Endothelial cell (in vitro differentiated cells): ENCODE data around the gene BAZ1B. TPM values are rescaled to one million over a fixed set of nuclear protein-coding genes. Genes with fewer than 3 reads are reported as not detected.

Source experiments
- DNase-seq: peaks from one replicate; pipeline ENCODE4 v3.0.0; 2021; ENCODE audit warnings: low spot score
- H3K27ac Mint-ChIP-seq: one replicate; pipeline ENCODE4 v1.8.0; 2021; ENCODE audit warnings: mixed read lengths, inconsistent platforms; ENCODE audit not compliant: unreplicated experiment
- H3K27me3 Mint-ChIP-seq: one replicate; pipeline ENCODE4 v1.8.0; 2021; ENCODE audit warnings: mild to moderate bottlenecking, moderate library complexity, mixed read lengths, inconsistent platforms; ENCODE audit not compliant: unreplicated experiment
- H3K36me3 Mint-ChIP-seq: one replicate; pipeline ENCODE4 v1.8.0; 2021; ENCODE audit warnings: mild to moderate bottlenecking, low read depth, mixed read lengths, inconsistent platforms; ENCODE audit not compliant: unreplicated experiment
- H3K4me1 Mint-ChIP-seq: one replicate; pipeline ENCODE4 v1.8.0; 2021; ENCODE audit warnings: mild to moderate bottlenecking, mixed read lengths, inconsistent platforms; ENCODE audit not compliant: unreplicated experiment
- H3K4me3 Mint-ChIP-seq: one replicate; pipeline ENCODE4 v1.8.0; 2021; ENCODE audit warnings: mild to moderate bottlenecking, mixed read lengths, inconsistent platforms; ENCODE audit not compliant: unreplicated experiment
- H3K9me3 Mint-ChIP-seq: one replicate; pipeline ENCODE4 v1.8.0; 2021; ENCODE audit warnings: mixed read lengths, inconsistent platforms; ENCODE audit not compliant: unreplicated experiment
- total RNA-seq: library from RNA; stranded (reverse); fragmentation: NEBNext Ultra II Directional; extraction: Animal tissue kit (Norgen Biotek cat#: 25700); gene quantifications from one replicate; pipeline ENCODE4 v1.2.1, GENCODE V29; 2021; ENCODE audit not compliant: unreplicated experiment
- TF ChIP-seq, protein P1 (sequence below): fragments of 200-600 bp; sonication (generic); IDR thresholded peaks from one replicate; pipeline ENCODE4 v1.5.0; 2021; ENCODE audit warnings: antibody characterized with exemption; ENCODE audit not compliant: unreplicated experiment

The BAZ1B gene
- total RNA-seq, 1 donor from 2014 or later: 56.5 TPM

DNA sequence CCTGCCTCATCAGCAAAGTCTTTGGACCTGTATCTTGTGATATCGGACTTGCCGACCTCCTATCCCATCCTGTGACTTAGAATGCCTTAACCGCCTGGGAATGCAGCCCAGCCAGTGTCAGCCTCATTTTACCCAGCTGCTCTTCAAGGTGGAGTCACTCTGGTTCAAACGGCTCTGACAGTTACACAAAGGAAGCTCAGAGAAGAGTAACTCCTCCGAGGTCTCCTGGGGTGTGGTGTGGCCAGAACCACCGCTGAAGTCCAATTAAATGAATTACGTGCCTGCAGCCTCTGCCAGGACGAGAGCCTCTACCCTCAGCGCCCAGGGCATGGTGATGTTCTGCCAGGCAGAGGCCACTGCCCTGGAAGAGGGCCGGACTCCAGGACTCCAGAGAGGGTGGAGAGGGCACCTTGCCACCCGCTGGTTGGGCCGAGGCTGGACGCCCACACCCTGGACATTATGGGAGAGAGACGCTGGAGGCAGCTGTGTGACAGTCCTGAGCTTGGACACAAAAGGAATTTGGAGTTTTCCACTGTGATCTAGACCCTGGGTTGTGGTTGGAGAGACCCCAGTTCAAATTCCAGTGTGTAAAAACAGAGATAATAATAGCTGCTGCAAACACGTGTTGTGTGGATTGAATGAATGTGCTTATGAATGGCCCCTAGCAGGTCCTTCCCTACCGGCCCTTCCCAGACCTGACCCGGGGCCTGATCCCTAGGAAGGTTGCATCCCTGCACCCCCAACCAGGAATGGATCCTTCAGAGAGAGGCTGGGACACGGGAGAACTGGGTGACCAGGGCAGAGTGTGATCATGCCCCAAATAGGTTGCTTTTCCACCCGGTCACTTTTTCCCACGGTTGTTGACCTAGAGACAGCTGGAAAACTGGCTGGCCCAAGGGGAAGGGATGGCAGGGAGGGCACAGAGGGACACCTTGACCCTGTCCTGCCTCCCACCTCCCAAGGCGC is 126.3 kb downstream of the BAZ1B start:
- Mint-ChIP-seq H3K4me3 (no peak overlapping the region), H3K27ac (no peak overlapping the region), H3K27me3 (peaks cover 3% of the 10 kb centered on the region), H3K36me3 (peaks cover 3% of the 10 kb centered on the region), H3K9me3 (no peaks in the 10 kb centered on the region), H3K4me1 (peaks cover 3% of the 10 kb centered on the region)
- TF ChIP-seq, protein P1, sequence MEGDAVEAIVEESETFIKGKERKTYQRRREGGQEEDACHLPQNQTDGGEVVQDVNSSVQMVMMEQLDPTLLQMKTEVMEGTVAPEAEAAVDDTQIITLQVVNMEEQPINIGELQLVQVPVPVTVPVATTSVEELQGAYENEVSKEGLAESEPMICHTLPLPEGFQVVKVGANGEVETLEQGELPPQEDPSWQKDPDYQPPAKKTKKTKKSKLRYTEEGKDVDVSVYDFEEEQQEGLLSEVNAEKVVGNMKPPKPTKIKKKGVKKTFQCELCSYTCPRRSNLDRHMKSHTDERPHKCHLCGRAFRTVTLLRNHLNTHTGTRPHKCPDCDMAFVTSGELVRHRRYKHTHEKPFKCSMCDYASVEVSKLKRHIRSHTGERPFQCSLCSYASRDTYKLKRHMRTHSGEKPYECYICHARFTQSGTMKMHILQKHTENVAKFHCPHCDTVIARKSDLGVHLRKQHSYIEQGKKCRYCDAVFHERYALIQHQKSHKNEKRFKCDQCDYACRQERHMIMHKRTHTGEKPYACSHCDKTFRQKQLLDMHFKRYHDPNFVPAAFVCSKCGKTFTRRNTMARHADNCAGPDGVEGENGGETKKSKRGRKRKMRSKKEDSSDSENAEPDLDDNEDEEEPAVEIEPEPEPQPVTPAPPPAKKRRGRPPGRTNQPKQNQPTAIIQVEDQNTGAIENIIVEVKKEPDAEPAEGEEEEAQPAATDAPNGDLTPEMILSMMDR: no peak
- no peak for DNase-seq

DNA sequence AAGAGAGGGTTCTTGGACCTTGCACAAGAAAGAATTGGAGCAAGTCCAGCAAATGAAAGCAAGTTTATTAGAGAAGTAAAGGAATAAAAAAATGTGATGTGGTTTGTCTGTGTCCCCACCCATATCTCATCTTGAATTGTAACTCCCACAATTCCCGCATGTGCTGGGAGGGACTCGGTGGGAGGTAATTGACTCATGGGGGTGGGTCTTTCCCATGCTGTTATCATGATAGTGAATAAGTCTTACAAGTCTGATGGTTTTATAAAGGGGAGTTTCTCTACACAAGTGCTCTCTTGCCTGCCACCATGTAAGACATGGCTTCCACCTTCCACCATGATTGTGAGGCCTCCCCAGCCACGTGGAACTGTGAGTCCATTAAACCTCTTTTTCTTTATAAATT is 127.7 kb downstream of the BAZ1B start:
- Mint-ChIP-seq H3K27me3 (peaks cover 3% of the 10 kb centered on the region), H3K9me3 (no peaks in the 10 kb centered on the region), H3K36me3 (peaks cover 3% of the 10 kb centered on the region), H3K4me3 (no peak overlapping the region), H3K27ac (no peak overlapping the region), H3K4me1 (peaks cover 3% of the 10 kb centered on the region)
- DNase-seq: no peak
- TF ChIP-seq, protein P1: no peak

DNA sequence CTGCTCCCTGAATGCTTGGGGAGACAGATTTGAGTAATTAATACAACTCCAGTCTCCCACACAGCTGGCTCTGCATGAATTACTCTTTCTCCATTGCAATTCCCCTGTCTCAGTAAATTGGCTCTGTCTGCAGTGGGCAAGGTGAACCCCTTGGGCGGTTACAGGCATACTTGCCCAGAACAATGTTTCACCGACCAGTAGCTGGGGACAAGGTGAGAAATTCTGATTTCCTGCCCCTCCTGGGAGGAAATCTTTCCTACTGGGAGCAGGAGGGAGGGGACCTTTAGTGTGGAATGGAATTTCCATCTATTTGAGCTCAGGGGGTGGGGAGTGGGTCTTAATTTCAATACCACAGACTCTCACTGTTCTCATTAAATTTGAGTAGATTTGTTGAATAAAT is 130.7 kb downstream of the BAZ1B start:
- Mint-ChIP-seq H3K27me3 (peaks cover 3% of the 10 kb centered on the region), H3K36me3 (peaks cover 12% of the 10 kb centered on the region), H3K27ac (no peak overlapping the region), H3K9me3 (peaks cover 4% of the 10 kb centered on the region), H3K4me3 (no peak overlapping the region), H3K4me1 (no peaks in the 10 kb centered on the region)
- TF ChIP-seq, protein P1: no peak
- DNase-seq: no peak

Other genes starting within 250 kb of the BAZ1B start
- gene NSUN5, start 213.5 kb downstream of the BAZ1B start, total RNA-seq: 10.7 TPM
- gene TRIM50, start 194.2 kb downstream of the BAZ1B start, total RNA-seq: 0.54 TPM
- gene FKBP6, start 194.1 kb downstream of the BAZ1B start, total RNA-seq: not detected
- 2.5 TPM for gene FZD9, start 88.5 kb downstream of the BAZ1B start, total RNA-seq
- 38.6 TPM for gene BCL7B, start 35.4 kb upstream of the BAZ1B start, total RNA-seq
- gene TBL2, start 56.3 kb upstream of the BAZ1B start, total RNA-seq: 22.4 TPM
- gene MLXIPL, start 102.2 kb upstream of the BAZ1B start, total RNA-seq: 8.7 TPM
- 9.8 TPM for gene VPS37D, start 145.5 kb upstream of the BAZ1B start, total RNA-seq
- 10.3 TPM for gene DNAJC30, start 161.2 kb upstream of the BAZ1B start, total RNA-seq
- gene BUD23, start 161.3 kb upstream of the BAZ1B start, total RNA-seq: 50.6 TPM
- 13.2 TPM for gene STX1A, start 197.4 kb upstream of the BAZ1B start, total RNA-seq
- 16.4 TPM for gene ABHD11, start 216.5 kb upstream of the BAZ1B start, total RNA-seq
- gene CLDN3, start 248.0 kb upstream of the BAZ1B start, total RNA-seq: 0.36 TPM